ENCODE measurements around the gene CLEC10A. TPM values are rescaled to one million over a fixed set of nuclear protein-coding genes. Genes with fewer than 3 reads are reported as not detected.
"Not testable (repeated sequence)": the region's sequence is repeated elsewhere in the genome, so short reads cannot be mapped to it uniquely, and the experiment has no call there.

Gene CLEC10A
- polyA plus RNA-seq, 1 donor: 9.7 TPM

- no peak overlapping the region for H3K4me3 ChIP-seq (ENCODE audit: low read length)
- no CpG with 5 or more reads among the region's 9 CpGs for WGBS (ENCODE audit: insufficient coverage, low lambda C conversion rate)
- no peak overlapping the region for H3K27ac ChIP-seq (ENCODE audit: low read length)
- H3K9me3 ChIP-seq (ENCODE audit: control insufficient read depth, low read depth, low read length): no peaks in the 10 kb centered on the region
- no peak for DNase-seq
- no peaks in the 10 kb centered on the region for H3K36me3 ChIP-seq (ENCODE audit: control insufficient read depth, insufficient read depth, low read length)
- peaks cover 3% of the 10 kb centered on the region for H3K4me1 ChIP-seq (ENCODE audit: control insufficient read depth, insufficient read depth, low read length)
- no peaks in the 10 kb centered on the region for H3K27me3 ChIP-seq (ENCODE audit: control insufficient read depth, insufficient read depth, low read length)
These were observed 28.9 kb upstream of the CLEC10A start for GRCh38 chr17:7108981-7109380.

- no peaks in the 10 kb centered on the region for H3K36me3 ChIP-seq (ENCODE audit: control insufficient read depth, insufficient read depth, low read length)
- no CpG with 5 or more reads among the region's 10 CpGs for WGBS (ENCODE audit: insufficient coverage, low lambda C conversion rate)
- H3K9me3 ChIP-seq (ENCODE audit: control insufficient read depth, low read depth, low read length): no peaks in the 10 kb centered on the region
- H3K27me3 ChIP-seq (ENCODE audit: control insufficient read depth, insufficient read depth, low read length): no peaks in the 10 kb centered on the region
- no peak overlapping the region for H3K27ac ChIP-seq (ENCODE audit: low read length)
- H3K4me1 ChIP-seq (ENCODE audit: control insufficient read depth, insufficient read depth, low read length): no peaks in the 10 kb centered on the region
- no peak overlapping the region for H3K4me3 ChIP-seq (ENCODE audit: low read length)
- no peak for DNase-seq
These were observed 28.5 kb upstream of the CLEC10A start for GRCh38 chr17:7108560-7108925.

- Histone ChIP-seq H3K4me1 (ENCODE audit: control insufficient read depth, insufficient read depth, low read length) (no peaks in the 10 kb centered on the region), H3K27ac (ENCODE audit: low read length) (no peak overlapping the region), H3K9me3 (ENCODE audit: control insufficient read depth, low read depth, low read length) (no peaks in the 10 kb centered on the region), H3K27me3 (ENCODE audit: control insufficient read depth, insufficient read depth, low read length) (peaks cover 4% of the 10 kb centered on the region), H3K4me3 (ENCODE audit: low read length) (no peak overlapping the region), H3K36me3 (ENCODE audit: control insufficient read depth, insufficient read depth, low read length) (no peaks in the 10 kb centered on the region)
- no peak for DNase-seq
- no CpG with 5 or more reads among the region's 32 CpGs for WGBS (ENCODE audit: insufficient coverage, low lambda C conversion rate)
These were observed 27.9 kb upstream of the CLEC10A start for GRCh38 chr17:7107795-7108559.

- peaks cover 8% of the 10 kb centered on the region for H3K27me3 ChIP-seq (ENCODE audit: control insufficient read depth, insufficient read depth, low read length)
- no CpG with 5 or more reads among the region's 20 CpGs for whole genome bisulfite sequencing (ENCODE audit: insufficient coverage, low lambda C conversion rate)
These were observed 27.1 kb upstream of the CLEC10A start for GRCh38 chr17:7107012-7107754.

GRCh38 chr17:7102421-7102820 lies 22.4 kb upstream of the CLEC10A start:
- Histone ChIP-seq H3K36me3 (ENCODE audit: control insufficient read depth, insufficient read depth, low read length) (no peaks in the 10 kb centered on the region), H3K4me1 (ENCODE audit: control insufficient read depth, insufficient read depth, low read length) (no peaks in the 10 kb centered on the region), H3K9me3 (ENCODE audit: control insufficient read depth, low read depth, low read length) (no peaks in the 10 kb centered on the region), H3K27ac (ENCODE audit: low read length) (no peak overlapping the region), H3K4me3 (ENCODE audit: low read length) (no peak overlapping the region), H3K27me3 (ENCODE audit: control insufficient read depth, insufficient read depth, low read length) (peaks cover 8% of the 10 kb centered on the region)
- no CpG with 5 or more reads among the region's 6 CpGs for WGBS (ENCODE audit: insufficient coverage, low lambda C conversion rate)
- DNase-seq: no peak

More at GRCh38 chr17:7107012-7107754, 27.1 kb upstream of the CLEC10A start:
- Histone ChIP-seq H3K4me1 (ENCODE audit: control insufficient read depth, insufficient read depth, low read length) (no peaks in the 10 kb centered on the region), H3K9me3 (ENCODE audit: control insufficient read depth, low read depth, low read length) (no peaks in the 10 kb centered on the region), H3K36me3 (ENCODE audit: control insufficient read depth, insufficient read depth, low read length) (no peaks in the 10 kb centered on the region), H3K4me3 (ENCODE audit: low read length) (no peak overlapping the region), H3K27ac (ENCODE audit: low read length) (no peak overlapping the region)
- peak in 1 of 2 donors; percentile 46 for DNase-seq

- H3K27ac ChIP-seq (ENCODE audit: low read length): no peak overlapping the region
- DNase-seq: no peak
- H3K36me3 ChIP-seq (ENCODE audit: control insufficient read depth, insufficient read depth, low read length): no peaks in the 10 kb centered on the region
- H3K4me1 ChIP-seq (ENCODE audit: control insufficient read depth, insufficient read depth, low read length): no peaks in the 10 kb centered on the region
- no peaks in the 10 kb centered on the region for H3K9me3 ChIP-seq (ENCODE audit: control insufficient read depth, low read depth, low read length)
- no CpG with 5 or more reads among the region's 14 CpGs for WGBS (ENCODE audit: insufficient coverage, low lambda C conversion rate)
- H3K4me3 ChIP-seq (ENCODE audit: low read length): no peak overlapping the region
- peaks cover 8% of the 10 kb centered on the region for H3K27me3 ChIP-seq (ENCODE audit: control insufficient read depth, insufficient read depth, low read length)
These were observed 21.5 kb upstream of the CLEC10A start for GRCh38 chr17:7101531-7101930.

GRCh38 chr17:7100641-7101379 lies 20.8 kb upstream of the CLEC10A start:
- not testable (repeated sequence) for DNase-seq

GRCh38 chr17:7098802-7099459 lies 18.9 kb upstream of the CLEC10A start:
- no peaks in the 10 kb centered on the region for H3K9me3 ChIP-seq (ENCODE audit: control insufficient read depth, low read depth, low read length)
- no peak overlapping the region for H3K4me3 ChIP-seq (ENCODE audit: low read length)
- H3K4me1 ChIP-seq (ENCODE audit: control insufficient read depth, insufficient read depth, low read length): no peaks in the 10 kb centered on the region
- no peak overlapping the region for H3K27ac ChIP-seq (ENCODE audit: low read length)
- H3K27me3 ChIP-seq (ENCODE audit: control insufficient read depth, insufficient read depth, low read length): peaks cover 8% of the 10 kb centered on the region
- DNase-seq: no peak
- WGBS (ENCODE audit: insufficient coverage, low lambda C conversion rate): 100% methylated on average over 2 of the region's 13 CpGs
- no peaks in the 10 kb centered on the region for H3K36me3 ChIP-seq (ENCODE audit: control insufficient read depth, insufficient read depth, low read length)

More at GRCh38 chr17:7100641-7101379, 20.8 kb upstream of the CLEC10A start:
- H3K4me3 ChIP-seq (ENCODE audit: low read length); H3K36me3 ChIP-seq (ENCODE audit: control insufficient read depth, insufficient read depth, low read length); H3K27ac ChIP-seq (ENCODE audit: low read length); H3K9me3 ChIP-seq (ENCODE audit: control insufficient read depth, low read depth, low read length); H3K27me3 ChIP-seq (ENCODE audit: control insufficient read depth, insufficient read depth, low read length); H3K4me1 ChIP-seq (ENCODE audit: control insufficient read depth, insufficient read depth, low read length): not testable (repeated sequence)
- 100% methylated on average over 1 of the region's 50 CpGs for WGBS (ENCODE audit: insufficient coverage, low lambda C conversion rate)

- WGBS (ENCODE audit: insufficient coverage, low lambda C conversion rate): 62% methylated on average over 2 of the region's 5 CpGs
- H3K4me3 ChIP-seq (ENCODE audit: low read length): no peak overlapping the region
- peaks cover 3% of the 10 kb centered on the region for H3K27me3 ChIP-seq (ENCODE audit: control insufficient read depth, insufficient read depth, low read length)
These were observed 17.9 kb upstream of the CLEC10A start for GRCh38 chr17:7097940-7098339.

GRCh38 chr17:7095625-7096024 lies 15.6 kb upstream of the CLEC10A start:
- no peaks in the 10 kb centered on the region for H3K9me3 ChIP-seq (ENCODE audit: control insufficient read depth, low read depth, low read length)
- WGBS (ENCODE audit: insufficient coverage, low lambda C conversion rate): no CpG with 5 or more reads among the region's 1 CpG
- no peak overlapping the region for H3K4me3 ChIP-seq (ENCODE audit: low read length)
- no peaks in the 10 kb centered on the region for H3K4me1 ChIP-seq (ENCODE audit: control insufficient read depth, insufficient read depth, low read length)
- no peaks in the 10 kb centered on the region for H3K27me3 ChIP-seq (ENCODE audit: control insufficient read depth, insufficient read depth, low read length)
- no peak for DNase-seq
- H3K27ac ChIP-seq (ENCODE audit: low read length): no peak overlapping the region
- H3K36me3 ChIP-seq (ENCODE audit: control insufficient read depth, insufficient read depth, low read length): no peaks in the 10 kb centered on the region

More at GRCh38 chr17:7097940-7098339, 17.9 kb upstream of the CLEC10A start:
- no peaks in the 10 kb centered on the region for H3K36me3 ChIP-seq (ENCODE audit: control insufficient read depth, insufficient read depth, low read length)
- no peak for DNase-seq
- no peaks in the 10 kb centered on the region for H3K4me1 ChIP-seq (ENCODE audit: control insufficient read depth, insufficient read depth, low read length)
- no peak overlapping the region for H3K27ac ChIP-seq (ENCODE audit: low read length)
- no peaks in the 10 kb centered on the region for H3K9me3 ChIP-seq (ENCODE audit: control insufficient read depth, low read depth, low read length)
